K562 (cell line): Measurements from ENCODE around the gene CLN5. TPM values are rescaled to one million over a fixed set of nuclear protein-coding genes. Genes with fewer than 3 reads are reported as not detected.
"Not testable (repeated sequence)": the region's sequence is repeated elsewhere in the genome, so short reads cannot be mapped to it uniquely, and the experiment has no call there.

ENCODE experiments used
- ATAC-seq: fragments of 200-7000 bp; cut with Tn5 transposase; 3 replicates; pipeline ENCODE4 v1.9.1; 2020; ENCODE audit warnings: moderate library complexity
- BruUV-seq: library from RNA; stranded (reverse); fragments of 400-500 nt; replicated peaks from 2 replicates; lab custom pipeline; 2021; lab: Mats Ljungman, UMichigan
- CTCF ChIA-PET: fragments of 300-600 bp; formaldehyde crosslinking; extraction: SDS; loops from one replicate; lab custom pipeline; 2021; ENCODE audit warnings: low intra/inter-chr PET ratio; lab: Yijun Ruan, JAX
- POLR2A ChIA-PET: fragments of 300-600, 350-650 bp; sonication (Branson Sonifier 250); formaldehyde crosslinking; extraction: SDS; loops from one replicate; lab custom pipeline; 2021; ENCODE audit warnings: antibody characterized with exemption, inconsistent platforms; lab: Yijun Ruan, JAX
- DNase-seq, 4 experiments: peaks; one replicate each; pipeline versions ENCODE4 v3.0.0 to v3.0.0-alpha.2; 2011 to 2018; ENCODE audit warnings: low spot score in 3 of 4, mixed read lengths in 3 of 4; ENCODE audit errors: extremely low read depth in 1 of 4
- FAIRE-seq: peaks from 2 replicates; lab custom pipeline; 2011; peaks lifted over from hg19 to GRCh38; lab: Jason Lieb, UNC
- H2AFZ ChIP-seq: 2 replicates; pipeline ENCODE4 v1.6.0; 2011; ENCODE audit warnings: low read depth, low read length, control low read depth, inconsistent platforms
- H3K27ac ChIP-seq: fragments of 200-600 bp; 3 replicates; pipeline ENCODE4 v1.8.0; 2011; ENCODE audit warnings: low read depth, mild to moderate bottlenecking, control low read depth, inconsistent platforms, low read length, moderate library complexity, mixed read lengths; ENCODE audit errors: extremely low read depth
- H3K27me3 ChIP-seq, 2 experiments: fragments of 300-600 bp in 1 of 2; 2 replicates in 1 of 2; 3 replicates in 1 of 2; pipeline versions ENCODE4 v1.6.0 to v1.8.0; 2011; ENCODE audit warnings: inconsistent platforms in 2 of 2, low read length in 2 of 2, mild to moderate bottlenecking in 1 of 2, mixed read lengths in 1 of 2, moderate library complexity in 1 of 2; ENCODE audit not compliant: control insufficient read depth in 2 of 2, insufficient read depth in 2 of 2
- H3K36me3 ChIP-seq: fragments of 300-600 bp; 3 replicates; pipeline ENCODE4 v1.8.0; 2011; ENCODE audit warnings: mild to moderate bottlenecking, low read length, inconsistent platforms; ENCODE audit not compliant: control insufficient read depth, insufficient read depth
- H3K4me1 ChIP-seq, 2 experiments: fragments of 200-600 bp in 1 of 2; replicated peaks in 1 of 2; 2 replicates in 1 of 2; 3 replicates in 1 of 2; pipeline versions ENCODE4 v1.5.1 to v1.8.0; 2011; ENCODE audit warnings: inconsistent platforms in 2 of 2, low read length in 2 of 2, mild to moderate bottlenecking in 1 of 2, mixed read lengths in 1 of 2, moderate library complexity in 1 of 2; ENCODE audit not compliant: control insufficient read depth in 2 of 2, insufficient read depth in 2 of 2
- H3K4me2 ChIP-seq: 2 replicates; pipeline ENCODE4 v1.6.1; 2011; ENCODE audit warnings: low read length, control low read depth, inconsistent platforms, mixed read lengths; ENCODE audit not compliant: insufficient read depth
- H3K4me3 ChIP-seq: fragments of 200-600 bp; sonication (generic), shearing (Covaris generic); 2 replicates; pipeline ENCODE4 v1.5.1; 2016; ENCODE audit warnings: control low read depth, inconsistent platforms
- H3K79me2 ChIP-seq: fragments of 200-600 bp; 3 replicates; pipeline ENCODE4 v1.8.0; 2011; ENCODE audit warnings: low read length, inconsistent platforms; ENCODE audit not compliant: control insufficient read depth, insufficient read depth
- H3K9ac ChIP-seq, 2 experiments: 2 replicates each; pipeline versions ENCODE4 v1.6.0 to v1.6.1; 2011; ENCODE audit warnings: low read depth in 2 of 2, low read length in 2 of 2, control low read depth in 1 of 2, inconsistent platforms in 1 of 2, mild to moderate bottlenecking in 1 of 2, mixed read lengths in 1 of 2; ENCODE audit not compliant: insufficient read depth in 1 of 2
- H3K9me1 ChIP-seq: one replicate; pipeline ENCODE4 v1.6.0; 2011; ENCODE audit warnings: inconsistent platforms, mild to moderate bottlenecking, low read length, moderate library complexity; ENCODE audit not compliant: control insufficient read depth, insufficient read depth
- H3K9me3 ChIP-seq: replicated peaks from 2 replicates; pipeline ENCODE4 v1.5.1; 2011; ENCODE audit warnings: low read depth, low read length, inconsistent platforms; ENCODE audit not compliant: control insufficient read depth, insufficient read depth
- H4K20me1 ChIP-seq: replicated peaks from 2 replicates; pipeline ENCODE4 v1.6.1; 2011; ENCODE audit warnings: low read length, inconsistent platforms, mixed read lengths; ENCODE audit not compliant: control insufficient read depth, insufficient read depth
- CBX5 ChIP-seq: IDR thresholded peaks from 2 replicates; pipeline ENCODE4 v1.6.1; 2014; ENCODE audit warnings: low read depth, borderline replicate concordance
- SIX5 ChIP-seq, 2 experiments: IDR thresholded peaks; 2 replicates each; pipeline ENCODE4 v1.6.1; 2011; ENCODE audit warnings: low read length in 2 of 2, borderline replicate concordance in 1 of 2, low read depth in 1 of 2, mild to moderate bottlenecking in 1 of 2, moderate library complexity in 1 of 2; ENCODE audit not compliant: insufficient read depth in 1 of 2
- WGBS: fragments of 100-300 bp; shearing (Covaris generic); methylation state at CpG from one replicate; pipeline ENCODE4 v1.1.6; 2016; ENCODE audit warnings: low coverage, mixed read lengths; ENCODE audit not compliant: insufficient coverage; ENCODE audit errors: missing lambda C conversion rate; 5-methylcytosine and 5-hydroxymethylcytosine counted together
- in situ Hi-C: fragments of 300-500 bp; cut with MboI; formaldehyde crosslinking; loops from 4 replicates; pipeline ENCODE4 v1.15.0; 2018; ENCODE audit warnings: inconsistent platforms, mixed read lengths
- intact Hi-C: fragments of 100-400 bp; cut with micrococcal nuclease; formaldehyde crosslinking; loops from 2 replicates; pipeline ENCODE4 v1.14.2; 2022
- polyA plus RNA-seq, 8 experiments: library from polyadenylated mRNA; depleted of rRNA in 4 of 8; stranded (reverse) in 5 of 8; unstranded in 3 of 8; fragments of >200 nt; fragmentation: Nextera tagmentation in 2 of 8; fragmentation: Illumina TruSeq in 1 of 8; extraction: Ambion mirVana in 2 of 8; extraction: Trizol in 1 of 8; gene quantifications; 2 replicates each; pipeline versions ENCODE4 v1.2.1 to v1.2.3, GENCODE V29; 2011 to 2014; ENCODE audit warnings: inconsistent platforms in 1 of 8, missing spikeins in 1 of 8
- total RNA-seq, 7 experiments: library from RNA; depleted of rRNA in 6 of 7; stranded (reverse); fragments of >200 nt in 6 of 7; fragmentation: Illumina TruSeq in 2 of 7; extraction: Trizol in 2 of 7; gene quantifications; 2 replicates each; pipeline versions ENCODE4 v1.2.1 to v1.2.3, GENCODE V29; 2011 to 2021; ENCODE audit warnings: low replicate concordance in 1 of 7
- TF ChIP-seq, protein P1 (sequence below): IDR thresholded peaks from 3 replicates; pipeline ENCODE4 v1.6.1; 2011; ENCODE audit warnings: borderline replicate concordance, mild to moderate bottlenecking, moderate library complexity; ENCODE audit not compliant: insufficient read length; ENCODE audit errors: extremely low read depth

The CLN5 gene
- total and polyA plus RNA-seq, 9 of the 15 experiments (the other 6 are each of a cell fraction or from before 2014, with no cell fraction given) = 4.6 to 11.5 (median 7.2) TPM

GRCh38 chr13:76959734-76960133 is 32.1 kb upstream of the CLN5 start:
- H4K20me1 ChIP-seq, intact Hi-C loops, H3K4me2 ChIP-seq, POLR2A ChIA-PET, BruUV-seq, H3K4me3 ChIP-seq, ATAC-seq, FAIRE-seq, in situ Hi-C loops, H3K4me1 ChIP-seq, H3K9me3 ChIP-seq, H3K79me2 ChIP-seq, H3K9me1 ChIP-seq, H3K27me3 ChIP-seq, H2AFZ ChIP-seq, CTCF ChIA-PET, H3K27ac ChIP-seq, H3K36me3 ChIP-seq, H3K9ac ChIP-seq: not testable (repeated sequence)
- TF ChIP-seq CBX5 = peak; percentile 39; the same call in 1 of the 2 replicates
- peak in 1 of 4 experiments; percentile 10 for DNase-seq

DNA sequence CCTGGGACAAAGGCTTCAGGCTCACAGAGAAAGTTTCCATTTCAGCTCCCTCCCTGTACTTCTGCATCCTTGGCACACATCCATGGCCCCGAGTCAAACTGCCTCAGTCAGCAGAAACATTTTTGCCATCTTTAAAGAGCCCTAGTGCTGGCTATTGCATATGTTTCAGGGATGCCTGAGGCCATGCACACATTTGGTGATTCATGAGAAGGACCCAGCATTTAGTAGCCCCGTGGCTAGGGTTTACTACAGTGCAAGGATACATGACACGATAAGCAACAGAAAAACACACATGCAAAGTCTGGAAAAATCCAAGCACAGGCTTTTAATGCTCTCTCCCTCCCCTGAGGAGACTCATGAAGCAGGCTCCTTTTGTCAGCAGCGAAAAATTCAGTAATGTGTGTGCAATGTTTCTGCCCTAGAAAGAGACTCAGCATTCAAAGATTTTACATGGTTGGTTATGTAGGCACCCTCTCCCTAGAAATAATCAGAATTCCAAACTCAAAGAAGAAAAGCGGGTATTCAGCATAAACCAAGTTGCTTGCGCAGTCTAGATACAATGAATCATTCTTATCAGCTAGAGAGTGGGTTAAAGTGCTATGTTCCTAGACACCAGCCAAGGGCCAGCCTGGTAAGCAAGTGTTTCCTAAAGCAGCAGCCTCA is 26.0 kb upstream of the CLN5 start:
- intact Hi-C loops (no loop called here), in situ Hi-C loops (no loop called here)
- BruUV-seq = no TSS peak
- Histone ChIP-seq H3K9me3 (no peaks in the 10 kb centered on the region), H3K27ac (no peak overlapping the region), H3K79me2 (no peaks in the 10 kb centered on the region), H4K20me1 (no peaks in the 10 kb centered on the region), H3K4me3 (no peak overlapping the region), H3K36me3 (no peaks in the 10 kb centered on the region), H3K27me3 (no peaks in the 10 kb centered on the region), H3K4me1 (no peaks in the 10 kb centered on the region), H3K4me2 (no peak overlapping the region), H2AFZ (no peak overlapping the region), H3K9ac (no peak overlapping the region), H3K9me1 (no peaks in the 10 kb centered on the region)
- 0% methylated on average over 6 of the region's 6 CpGs for WGBS
- DNase-seq (no peak), ATAC-seq (peak; percentile 45; the same call in 1 of the 3 replicates), FAIRE-seq (no peak)
- ChIA-PET CTCF (no interaction called here), POLR2A (no interaction called here)
- TF ChIP-seq SIX5 (IDR thresholded peaks at IDR 0.05; ENCODE audit: borderline replicate concordance in 1 of 2, insufficient read depth in 1 of 2, low read depth in 1 of 2, low read length in 2 of 2) = no peak
- TF ChIP-seq, protein P1, sequence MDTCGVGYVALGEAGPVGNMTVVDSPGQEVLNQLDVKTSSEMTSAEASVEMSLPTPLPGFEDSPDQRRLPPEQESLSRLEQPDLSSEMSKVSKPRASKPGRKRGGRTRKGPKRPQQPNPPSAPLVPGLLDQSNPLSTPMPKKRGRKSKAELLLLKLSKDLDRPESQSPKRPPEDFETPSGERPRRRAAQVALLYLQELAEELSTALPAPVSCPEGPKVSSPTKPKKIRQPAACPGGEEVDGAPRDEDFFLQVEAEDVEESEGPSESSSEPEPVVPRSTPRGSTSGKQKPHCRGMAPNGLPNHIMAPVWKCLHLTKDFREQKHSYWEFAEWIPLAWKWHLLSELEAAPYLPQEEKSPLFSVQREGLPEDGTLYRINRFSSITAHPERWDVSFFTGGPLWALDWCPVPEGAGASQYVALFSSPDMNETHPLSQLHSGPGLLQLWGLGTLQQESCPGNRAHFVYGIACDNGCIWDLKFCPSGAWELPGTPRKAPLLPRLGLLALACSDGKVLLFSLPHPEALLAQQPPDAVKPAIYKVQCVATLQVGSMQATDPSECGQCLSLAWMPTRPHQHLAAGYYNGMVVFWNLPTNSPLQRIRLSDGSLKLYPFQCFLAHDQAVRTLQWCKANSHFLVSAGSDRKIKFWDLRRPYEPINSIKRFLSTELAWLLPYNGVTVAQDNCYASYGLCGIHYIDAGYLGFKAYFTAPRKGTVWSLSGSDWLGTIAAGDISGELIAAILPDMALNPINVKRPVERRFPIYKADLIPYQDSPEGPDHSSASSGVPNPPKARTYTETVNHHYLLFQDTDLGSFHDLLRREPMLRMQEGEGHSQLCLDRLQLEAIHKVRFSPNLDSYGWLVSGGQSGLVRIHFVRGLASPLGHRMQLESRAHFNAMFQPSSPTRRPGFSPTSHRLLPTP = no peak
